Mucosa of descending colon (tissue), 3 donors: ENCODE measurements around the gene PKP3. TPM values are rescaled to one million over a fixed set of nuclear protein-coding genes. Genes with fewer than 3 reads are reported as not detected.

Experiments used
- ATAC-seq: fragments of 200-7000 bp; cut with Tn5 transposase; one replicate; pipeline ENCODE4 v1.9.1; 2020; ENCODE audit warnings: mild to moderate bottlenecking, moderate library complexity
- DNase-seq, 3 donors: peaks; one replicate each; pipeline ENCODE4 v3.0.0-alpha.2; 2020
- H3K36me3 ChIP-seq: fragments of 200-600 bp; one replicate; pipeline ENCODE4 v1.8.0; 2021; ENCODE audit warnings: low read depth, mild to moderate bottlenecking
- H3K4me1 ChIP-seq: fragments of 200-600 bp; one replicate; pipeline ENCODE4 v1.8.0; 2021; ENCODE audit warnings: low read depth, mild to moderate bottlenecking
- H3K4me3 ChIP-seq: fragments of 200-600 bp; one replicate; pipeline ENCODE4 v1.8.0; 2021; ENCODE audit warnings: mild to moderate bottlenecking
- H3K9me3 ChIP-seq: fragments of 200-600 bp; one replicate; pipeline ENCODE4 v1.8.0; 2021; ENCODE audit warnings: mild to moderate bottlenecking
- CTCF ChIP-seq: fragments of 200-600 bp; IDR thresholded peaks from one replicate; pipeline ENCODE4 v1.8.0; 2022; ENCODE audit warnings: antibody characterized with exemption, mild to moderate bottlenecking
- intact Hi-C, 2 donors: fragments of 100-400 bp; cut with DNase I in 1 of 2; cut with micrococcal nuclease in 1 of 2; formaldehyde crosslinking; loops; one replicate each; pipeline versions ENCODE4 v1.11.0 to v1.11.1; 2022; cut with DNase I, micrococcal nuclease
- total RNA-seq, 3 donors: library from RNA; stranded (reverse); fragmentation: NEBNext Ultra II Directional in 2 of 3; extraction: Animal tissue kit (Norgen Biotek cat#: 25700) in 2 of 3; gene quantifications; one replicate each; pipeline versions ENCODE4 v1.2.1 to v1.2.4, GENCODE V29; 2021 to 2023
- donor health status: DM: no; HTN: no; CAD: no; lungs with moderate emphysema.
- donor health status: DM: no; HTN: no; CAD: no.
- donor health status: DM: no; HTN: yes; CAD: no.

PKP3 gene
- total RNA-seq, 3 donors from 2014 or later: 73.3 to 174 (median 143) TPM

DNA sequence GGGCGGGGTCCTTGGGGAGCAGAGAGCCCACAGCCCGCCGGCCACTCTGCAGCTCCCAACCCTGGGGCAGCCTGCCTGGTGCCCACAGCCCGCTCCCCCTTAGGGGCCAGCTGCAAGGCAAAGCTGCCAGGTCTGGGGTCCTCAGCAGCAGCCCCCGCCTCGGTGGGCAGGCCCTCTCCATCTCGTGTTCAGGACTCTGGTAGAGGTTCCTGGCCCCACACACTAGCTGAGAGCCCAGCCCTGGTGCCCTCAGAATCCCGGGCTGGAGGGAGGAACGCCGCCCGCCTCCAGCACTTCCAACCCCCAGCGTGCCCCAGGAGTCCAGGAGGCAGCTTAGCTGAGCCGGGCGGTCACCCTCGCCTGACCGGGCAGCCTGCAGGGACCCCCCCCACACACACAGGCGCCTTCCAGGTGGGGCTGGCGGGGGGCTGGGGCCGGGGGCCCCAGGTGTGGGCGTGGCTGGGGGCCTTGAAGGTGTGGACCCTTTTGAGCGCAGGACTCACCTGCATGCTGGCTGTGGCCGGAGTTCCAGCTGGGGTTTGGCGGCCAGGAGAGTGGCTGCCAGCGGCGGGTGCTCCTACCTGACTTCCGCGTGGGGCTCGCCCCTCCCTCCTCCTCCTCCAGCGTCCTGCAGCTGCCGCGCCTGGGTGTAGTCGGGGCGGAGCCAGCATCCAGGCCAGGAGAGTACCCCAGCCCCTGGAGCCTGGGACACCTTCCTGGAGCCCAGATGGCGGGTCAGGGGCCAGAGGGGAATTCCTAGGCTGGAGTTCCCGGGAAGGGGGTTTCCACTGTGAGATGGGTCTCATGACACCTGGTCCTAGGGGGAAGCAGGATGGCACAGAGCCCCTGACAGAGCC is 47.6 kb downstream of the PKP3 start, which contains the start of gene ANO9:
Gene ANO9, minus strand, starts transcription at position 594 of the 857 bp plus-strand sequence. Its CDS starts 85 bp downstream, at position 509.
- peaks cover 34% of the 10 kb centered on the region for H3K4me1 ChIP-seq
- ATAC-seq (peak; percentile 79), DNase-seq (peak; percentile 87 to 92 (median 91))
- TF ChIP-seq CTCF: no peak
- H3K9me3 ChIP-seq: no peaks in the 10 kb centered on the region
- peak within 1 kb of the TSS; percentile 25 for H3K4me3 ChIP-seq
- H3K36me3 ChIP-seq: no peaks in the 10 kb centered on the region
- intact Hi-C loops: no loop called here

- Histone ChIP-seq H3K9me3 (no peaks in the 10 kb centered on the region), H3K36me3 (no peaks in the 10 kb centered on the region), H3K4me3 (no peak overlapping the region), H3K4me1 (peaks cover 35% of the 10 kb centered on the region)
- DNase-seq (peak in 1 of 3 donors; percentile 55), ATAC-seq (no peak)
- TF ChIP-seq CTCF: no peak
- intact Hi-C loops: no loop called here
Measured at GRCh38 chr11:442611-443081, 48.6 kb downstream of the PKP3 start.

DNA sequence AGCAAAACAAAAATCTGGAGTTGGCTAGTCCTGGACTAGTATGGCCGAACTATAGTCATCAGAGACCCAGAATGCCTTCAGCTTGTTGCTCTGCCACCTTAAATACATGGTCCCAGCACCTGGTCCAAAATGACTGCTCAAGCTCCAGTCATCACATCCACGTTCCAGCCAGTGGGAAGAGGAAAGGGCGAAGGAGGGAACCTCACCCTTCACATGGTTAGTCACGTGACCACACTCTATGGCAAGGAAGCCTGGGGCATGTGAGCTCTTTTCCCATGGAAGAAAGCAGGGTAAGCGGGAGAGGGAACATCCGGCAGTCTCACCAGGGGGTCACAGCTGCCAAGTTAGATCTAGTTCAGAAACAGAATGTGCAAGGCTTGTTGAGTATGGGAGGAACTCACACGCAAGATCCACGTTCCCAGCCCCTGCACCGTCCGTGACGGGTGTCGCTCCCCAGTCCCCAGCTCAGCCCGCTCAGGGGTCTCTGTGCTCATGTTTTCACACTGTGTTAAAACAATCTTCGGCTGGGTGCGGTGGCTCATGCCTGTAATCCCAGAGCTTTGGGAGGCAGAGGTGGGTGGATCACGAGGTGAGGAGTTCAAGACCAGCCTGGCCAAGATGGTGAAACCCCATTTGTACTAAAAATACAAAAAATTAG is 49.7 kb downstream of the PKP3 start:
- DNase-seq (peak; percentile 52 to 67 (median 54)), ATAC-seq (no peak)
- intact Hi-C loops: no loop called here
- H3K4me1 ChIP-seq: peaks cover 37% of the 10 kb centered on the region
- H3K9me3 ChIP-seq: no peaks in the 10 kb centered on the region
- TF ChIP-seq CTCF: no peak
- no peak overlapping the region for H3K4me3 ChIP-seq
- H3K36me3 ChIP-seq: no peaks in the 10 kb centered on the region

DNA sequence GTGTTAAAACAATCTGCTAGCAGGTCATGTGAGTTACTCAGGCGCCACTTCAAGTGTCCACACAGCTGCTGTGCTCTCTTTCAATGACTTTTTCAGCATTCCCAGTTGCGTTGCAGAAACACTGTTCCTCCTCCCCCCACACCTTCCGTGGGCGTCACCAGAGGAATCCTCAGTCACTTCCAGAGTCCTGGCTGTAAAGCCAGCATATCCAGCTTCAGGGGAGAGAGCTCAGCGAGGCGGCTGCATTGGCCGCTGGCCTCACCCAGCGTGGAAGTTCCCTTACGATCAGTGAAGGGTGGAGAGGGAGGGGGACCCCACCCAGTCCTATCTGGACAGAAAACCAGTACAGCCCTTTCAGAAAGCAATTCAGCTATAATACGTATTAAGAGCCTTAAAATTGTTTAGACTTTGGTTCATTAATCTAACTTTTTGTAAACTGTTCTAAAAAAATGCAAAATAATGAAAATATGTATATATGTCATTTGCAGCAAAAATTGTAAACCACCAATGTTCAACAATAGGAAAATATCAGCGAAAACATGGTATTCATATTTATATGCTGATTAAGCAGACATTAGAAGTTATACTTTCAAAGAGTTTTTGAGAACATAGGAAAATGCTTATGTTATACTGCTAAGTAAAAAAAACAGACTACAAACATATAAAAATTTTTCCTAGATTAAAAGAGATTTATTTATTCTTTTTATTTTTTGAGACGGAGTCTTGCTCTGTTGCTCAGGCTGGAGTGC is 50.6 kb downstream of the PKP3 start:
- Histone ChIP-seq H3K36me3 (no peaks in the 10 kb centered on the region), H3K4me1 (peaks cover 42% of the 10 kb centered on the region), H3K4me3 (no peak overlapping the region), H3K9me3 (no peaks in the 10 kb centered on the region)
- peak; percentile 80 to 83 (median 82) for DNase-seq
- peak; percentile 33 for ATAC-seq
- TF ChIP-seq CTCF: no peak
- intact Hi-C loops: no loop called here

GRCh38 chr11:445765-446588 is 52.0 kb downstream of the PKP3 start:
- peaks cover 40% of the 10 kb centered on the region for H3K4me1 ChIP-seq
- peak; percentile 76 to 84 (median 83) for DNase-seq
- H3K9me3 ChIP-seq: no peaks in the 10 kb centered on the region
- TF ChIP-seq CTCF: no peak
- intact Hi-C loops: no loop called here
- no peak overlapping the region for H3K4me3 ChIP-seq
- H3K36me3 ChIP-seq: no peaks in the 10 kb centered on the region
- ATAC-seq: peak; percentile 42
